NCI-H345 treated with DMSO at 0.1 percent for 48 hours (cell line): ENCODE measurements around the gene MORN1.

Experiments
- DNase-seq: peaks from one replicate; lab custom pipeline; 2025; ENCODE audit not compliant: unreplicated experiment; lab: John Stamatoyannopoulos, UW

Gene MORN1

DNA sequence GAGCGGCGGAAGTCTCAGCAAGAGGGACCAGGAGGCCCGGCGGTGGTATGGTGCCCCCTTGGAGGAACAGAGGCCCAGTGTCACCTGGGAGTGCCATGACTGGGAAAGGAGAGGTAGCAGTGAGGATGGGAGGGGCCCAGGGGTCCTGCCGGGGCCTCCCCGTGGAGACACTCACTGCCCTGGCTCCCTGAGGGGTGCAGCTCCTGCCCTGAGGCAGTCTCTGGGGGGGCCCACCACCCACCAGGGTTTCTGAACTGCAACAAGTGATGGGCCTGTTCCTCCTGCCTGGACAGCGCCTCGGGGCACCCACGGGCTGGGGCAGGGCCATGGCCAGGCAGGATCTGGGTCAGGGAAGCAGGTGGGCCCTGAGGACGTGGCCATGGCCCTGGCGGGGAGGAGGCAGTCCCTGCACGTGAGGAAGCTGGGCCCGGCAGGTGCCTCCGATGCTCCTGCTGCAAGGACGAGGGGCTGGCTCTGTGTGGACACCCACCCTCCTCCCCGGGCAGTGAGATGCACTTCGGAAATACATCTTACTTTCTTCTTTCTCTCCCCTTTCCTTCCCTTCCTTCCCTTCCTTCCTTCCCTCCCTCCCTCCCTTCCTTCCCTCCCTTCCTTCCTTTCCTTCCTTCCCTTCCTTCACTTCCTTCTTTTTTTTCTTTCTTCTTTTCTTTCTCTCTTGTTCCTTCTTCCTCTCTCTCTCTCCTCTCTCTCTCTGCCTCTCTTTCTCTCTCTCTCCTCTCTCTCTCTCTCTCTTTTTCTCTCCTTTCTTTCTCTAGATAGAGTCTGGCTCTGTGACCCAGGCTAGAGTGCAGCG lies 66.6 kb downstream of the MORN1 start:
- no peak for DNase-seq

DNA sequence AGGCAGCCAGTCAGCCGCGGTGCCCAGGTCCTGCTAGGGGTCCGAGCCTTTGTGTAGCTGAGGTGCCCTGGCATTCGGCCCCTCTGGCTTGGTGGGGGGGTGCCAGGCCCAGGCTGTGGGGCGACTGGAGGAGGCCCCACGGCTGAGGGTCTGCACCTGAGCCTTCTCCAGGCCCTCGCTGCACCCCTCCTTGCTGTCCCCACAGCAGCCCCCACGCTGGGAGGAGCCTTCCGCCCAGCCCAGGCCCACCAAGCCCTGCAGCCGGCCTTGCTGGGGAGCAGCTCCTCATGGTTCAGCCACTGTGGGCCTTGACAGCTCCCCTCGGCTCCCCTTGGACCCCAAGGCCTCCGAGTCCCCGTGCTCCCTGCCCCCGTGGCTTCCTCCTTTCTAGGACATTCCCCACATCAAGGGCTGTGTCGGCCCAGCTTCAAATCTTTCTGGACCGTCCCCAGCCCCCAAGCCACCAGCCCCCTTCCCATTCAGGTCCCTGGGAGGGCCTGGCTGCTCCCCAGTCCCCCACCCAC lies 67.8 kb downstream of the MORN1 start:
- DNase-seq, result no peak

DNA sequence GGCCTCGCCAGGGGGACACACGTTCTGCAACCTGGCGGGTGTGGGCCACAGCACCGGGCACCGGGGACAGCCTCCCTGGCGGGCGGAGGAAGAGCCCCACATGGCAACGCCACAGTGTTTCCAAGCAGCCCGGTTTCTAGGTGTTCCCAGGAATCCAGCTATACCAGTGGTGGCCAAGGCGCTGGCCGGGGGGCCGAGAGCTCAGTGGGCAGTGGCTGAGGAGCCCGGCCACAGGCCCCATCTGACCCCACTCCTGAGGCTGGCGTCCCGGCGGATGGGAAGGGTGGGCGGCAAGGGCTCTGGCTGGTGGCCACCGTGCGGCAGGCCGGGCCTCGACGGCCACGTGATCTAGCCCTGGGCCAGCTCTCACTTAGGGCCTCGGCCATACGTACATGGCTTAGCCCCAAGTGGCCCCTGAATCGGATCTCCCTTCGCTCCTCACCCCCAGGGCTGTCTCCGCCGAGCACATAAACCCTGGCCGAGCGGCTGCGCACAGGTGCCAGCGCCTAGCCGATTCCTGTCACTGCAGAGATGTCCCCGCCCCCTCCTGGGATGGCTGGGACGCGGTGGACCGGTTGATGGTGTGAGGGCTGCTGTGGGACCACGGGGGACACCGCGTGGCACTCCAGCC lies 68.7 kb downstream of the MORN1 start:
- DNase-seq, result no peak

DNA sequence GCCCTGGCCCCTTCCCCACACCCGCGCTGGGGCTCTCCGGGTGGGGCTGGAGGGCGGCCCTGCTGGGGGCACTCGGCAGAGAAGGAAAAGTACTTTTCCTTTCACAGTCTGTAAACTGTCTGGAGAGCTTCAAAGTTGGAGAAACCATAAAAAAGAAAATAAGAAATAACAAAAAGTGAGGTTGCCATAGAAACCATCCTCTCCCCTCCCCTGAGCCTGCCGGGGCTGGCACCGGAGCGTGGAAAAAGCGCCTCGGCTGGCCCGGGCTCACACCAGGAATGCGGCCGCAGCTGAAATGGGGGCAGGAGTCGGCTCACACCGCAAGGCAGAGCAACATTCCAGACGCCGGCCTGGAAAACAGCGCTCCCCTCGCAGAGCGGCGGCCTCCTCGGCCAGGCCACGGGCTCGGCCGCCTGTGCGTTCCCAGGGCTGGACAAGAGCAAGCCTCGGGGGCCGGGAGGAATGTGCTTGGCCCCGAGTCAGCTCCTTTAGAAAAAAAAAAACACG lies 69.2 kb downstream of the MORN1 start:
- no peak for DNase-seq

DNA sequence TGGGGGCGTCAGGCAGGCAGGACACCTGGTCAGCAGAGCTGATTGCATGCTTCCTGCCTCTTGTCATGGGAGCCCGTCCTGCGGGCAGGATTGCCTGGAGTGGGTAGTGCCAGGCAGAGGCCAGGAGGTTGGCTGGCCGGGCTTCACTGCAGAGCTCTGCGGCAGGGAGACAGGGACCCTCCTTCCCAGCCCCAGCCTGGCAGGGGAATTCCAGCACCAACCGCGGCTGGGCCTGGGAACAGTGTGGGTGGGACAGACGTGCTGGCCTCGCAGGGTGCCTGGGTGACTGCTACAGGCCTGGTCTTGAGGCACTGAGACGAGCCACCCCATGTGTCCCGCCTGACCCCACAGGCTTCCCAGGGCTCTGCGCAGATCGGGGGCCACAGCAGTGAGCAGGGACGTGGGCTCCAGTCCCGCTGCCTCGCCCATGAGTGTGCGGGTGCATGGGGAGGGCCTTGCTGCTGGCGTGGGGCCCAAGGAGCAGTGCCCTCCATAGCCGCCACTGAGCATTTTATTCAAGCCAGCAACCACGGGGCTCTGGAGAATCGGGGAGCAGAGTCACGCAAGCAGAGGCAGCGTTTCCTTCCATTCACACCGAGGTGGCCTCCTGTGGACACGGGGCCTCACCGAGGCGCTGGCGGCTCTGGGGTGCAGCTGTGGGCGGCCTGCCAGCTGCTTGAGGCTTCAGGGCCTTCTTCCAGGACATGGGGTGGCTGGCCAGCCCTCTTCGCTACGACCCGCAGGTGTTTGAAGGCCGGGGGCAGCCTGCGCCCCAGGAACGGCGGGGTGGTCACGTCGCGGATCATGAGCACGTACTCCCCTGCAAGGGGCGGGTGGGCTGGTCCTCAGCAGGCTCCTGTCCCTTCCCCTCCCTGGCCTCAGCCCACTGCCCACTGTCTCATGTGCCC lies 70.3 kb downstream of the MORN1 start:
- no peak for DNase-seq

DNA sequence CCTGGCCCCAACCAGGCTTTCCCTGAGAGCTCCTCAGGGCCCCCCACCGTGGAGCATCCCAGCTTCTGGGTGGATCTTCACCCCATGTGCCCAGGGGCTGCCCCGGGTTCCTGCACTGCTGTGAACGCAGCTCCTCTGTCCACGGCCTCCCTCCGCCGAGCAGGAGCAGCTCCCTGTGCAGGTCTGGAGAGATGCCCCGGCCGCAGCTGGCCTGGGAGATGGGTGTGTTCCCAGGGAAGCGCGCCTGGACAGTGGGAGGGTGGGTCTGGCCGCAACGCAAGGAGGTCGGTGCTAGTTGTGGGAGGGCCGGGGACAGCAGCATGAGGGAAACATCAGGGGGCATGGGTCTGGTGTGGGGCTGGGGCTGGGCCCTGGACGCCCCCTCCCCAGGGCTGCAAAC lies 71.3 kb downstream of the MORN1 start:
- DNase-seq, result no peak

DNA sequence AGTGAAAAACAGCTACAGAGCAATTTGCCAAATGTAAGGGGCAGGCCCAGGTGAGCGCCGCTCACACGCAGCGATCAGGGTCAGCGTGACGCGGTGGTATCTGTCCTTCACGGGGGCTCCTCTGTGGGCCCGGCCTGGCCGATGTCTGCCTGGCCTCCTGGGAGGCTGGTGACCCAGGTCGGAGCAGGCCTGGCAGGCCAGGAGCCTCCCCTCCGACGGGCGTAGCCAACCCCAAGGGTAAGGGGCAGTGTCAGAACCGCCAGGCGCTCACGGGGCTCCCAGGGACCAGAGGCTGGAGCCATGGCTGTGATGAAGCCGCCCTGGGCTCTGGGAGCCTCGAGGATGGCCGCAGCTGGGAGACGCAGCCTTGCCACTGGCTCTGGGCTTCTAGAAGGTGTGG lies 72.1 kb downstream of the MORN1 start:
- DNase-seq, result no peak

DNA sequence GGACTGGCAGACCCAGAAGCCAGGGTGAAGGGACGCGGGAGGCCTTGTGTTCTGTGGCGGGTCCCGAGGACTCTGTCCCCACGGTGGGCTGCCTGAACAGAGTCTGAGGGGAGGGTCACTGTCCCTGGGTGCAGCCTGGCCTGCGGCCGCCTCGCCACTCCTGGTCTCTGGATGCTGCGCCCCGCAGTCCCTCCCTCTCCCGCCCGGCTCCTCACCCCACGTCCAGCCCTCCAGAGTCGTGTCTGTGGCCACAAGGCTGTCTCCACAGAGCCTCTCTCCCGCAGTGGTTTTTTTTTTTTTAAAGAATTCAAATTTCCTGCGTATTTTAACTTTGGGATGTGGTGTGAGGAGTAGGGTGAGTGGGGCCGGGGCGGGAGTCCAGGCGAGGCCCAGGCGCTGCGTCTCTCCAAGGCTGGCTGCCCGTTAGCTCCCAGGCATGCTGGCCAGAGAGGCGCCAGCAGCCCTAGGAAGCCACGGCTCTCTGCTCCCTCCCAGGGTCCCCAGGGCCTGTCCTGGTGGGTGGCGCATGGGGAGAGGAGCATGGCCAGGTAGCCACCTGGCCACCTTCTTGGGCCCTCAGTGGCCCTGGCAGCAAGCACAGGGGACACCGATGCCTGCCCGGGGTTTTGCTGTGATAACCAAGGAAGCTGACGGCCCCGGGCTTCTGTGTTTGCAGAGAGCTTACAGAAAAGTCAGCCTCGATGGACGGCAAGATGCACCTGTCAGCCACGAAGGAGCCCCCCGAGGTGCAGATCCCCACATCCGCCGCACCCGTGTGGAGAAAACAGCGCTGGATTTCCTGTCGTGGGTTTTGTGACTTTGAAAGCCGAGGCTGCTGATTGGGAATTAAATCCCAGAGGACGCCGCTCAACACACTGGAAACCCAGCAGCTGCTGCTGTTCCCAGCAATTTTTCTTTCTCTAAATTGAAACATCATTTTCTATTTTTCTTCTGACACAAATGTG lies 72.8 kb downstream of the MORN1 start:
- DNase-seq, result no peak

DNA sequence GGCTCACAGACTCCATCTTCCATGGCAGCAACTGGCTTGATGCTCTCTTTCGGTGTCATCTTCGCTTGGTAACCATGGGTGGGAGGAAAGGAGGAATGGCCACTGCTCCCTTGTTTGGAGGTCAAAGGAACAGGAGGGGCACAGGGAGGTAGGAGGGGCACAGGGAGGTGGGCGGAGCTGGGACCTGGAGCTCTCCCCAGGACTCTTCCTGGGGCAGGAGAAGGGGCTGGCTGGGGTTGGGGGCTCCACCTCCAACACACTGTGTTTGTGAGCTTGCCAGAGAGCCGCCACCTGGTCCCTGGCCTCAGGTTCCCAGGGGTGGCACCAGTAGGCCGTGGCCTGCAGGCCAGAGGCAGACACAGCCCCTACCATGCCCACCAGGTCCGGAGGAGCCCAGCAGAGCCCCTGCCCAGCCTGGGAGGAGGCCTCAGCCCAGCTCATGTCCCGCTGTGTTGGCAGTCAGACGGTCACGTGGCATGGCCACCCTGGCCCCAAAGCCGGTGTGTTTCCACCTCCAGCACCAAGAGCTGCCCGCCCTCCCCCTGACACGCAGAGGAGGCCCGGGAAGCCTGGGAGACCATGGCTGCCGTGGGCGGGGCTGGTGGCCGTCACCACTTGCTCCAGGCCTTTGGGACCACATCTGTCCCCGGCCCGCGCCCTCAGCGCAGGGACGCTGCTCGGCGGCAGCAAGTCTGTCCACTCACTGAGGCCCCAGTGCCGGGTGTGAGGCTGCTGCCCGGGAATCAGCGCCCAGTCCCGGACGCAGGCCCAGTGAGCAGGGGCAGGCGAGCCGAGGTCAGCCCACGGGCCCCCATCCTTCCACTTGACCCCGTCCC lies 73.9 kb downstream of the MORN1 start:
- DNase-seq, result no peak

DNA sequence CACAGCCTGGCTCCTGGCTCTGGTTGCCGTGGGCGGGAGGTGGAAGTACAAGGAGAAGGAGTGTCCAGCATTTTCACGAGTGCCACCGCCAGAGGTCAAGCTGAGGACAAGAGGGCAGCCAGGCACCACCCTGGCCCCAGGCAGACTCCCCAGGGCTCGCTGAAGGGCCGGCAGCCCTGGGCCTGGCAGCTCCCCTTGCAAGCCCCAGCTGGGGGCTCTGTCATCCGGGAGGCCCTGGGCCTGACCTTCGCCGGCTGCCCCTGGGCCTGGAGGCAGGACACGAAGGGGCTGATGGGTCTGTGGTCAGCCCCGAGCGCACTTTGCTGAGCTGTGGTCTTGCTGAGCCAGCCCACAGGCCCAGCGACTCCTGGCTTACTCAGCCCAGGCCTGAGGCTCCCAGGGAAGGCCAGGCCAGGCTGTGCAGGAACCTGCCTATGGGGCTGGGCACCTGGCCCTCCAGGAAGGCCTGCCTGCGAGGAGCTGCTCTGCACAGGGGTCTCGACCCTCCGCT lies 74.8 kb downstream of the MORN1 start:
- no peak for DNase-seq

DNA sequence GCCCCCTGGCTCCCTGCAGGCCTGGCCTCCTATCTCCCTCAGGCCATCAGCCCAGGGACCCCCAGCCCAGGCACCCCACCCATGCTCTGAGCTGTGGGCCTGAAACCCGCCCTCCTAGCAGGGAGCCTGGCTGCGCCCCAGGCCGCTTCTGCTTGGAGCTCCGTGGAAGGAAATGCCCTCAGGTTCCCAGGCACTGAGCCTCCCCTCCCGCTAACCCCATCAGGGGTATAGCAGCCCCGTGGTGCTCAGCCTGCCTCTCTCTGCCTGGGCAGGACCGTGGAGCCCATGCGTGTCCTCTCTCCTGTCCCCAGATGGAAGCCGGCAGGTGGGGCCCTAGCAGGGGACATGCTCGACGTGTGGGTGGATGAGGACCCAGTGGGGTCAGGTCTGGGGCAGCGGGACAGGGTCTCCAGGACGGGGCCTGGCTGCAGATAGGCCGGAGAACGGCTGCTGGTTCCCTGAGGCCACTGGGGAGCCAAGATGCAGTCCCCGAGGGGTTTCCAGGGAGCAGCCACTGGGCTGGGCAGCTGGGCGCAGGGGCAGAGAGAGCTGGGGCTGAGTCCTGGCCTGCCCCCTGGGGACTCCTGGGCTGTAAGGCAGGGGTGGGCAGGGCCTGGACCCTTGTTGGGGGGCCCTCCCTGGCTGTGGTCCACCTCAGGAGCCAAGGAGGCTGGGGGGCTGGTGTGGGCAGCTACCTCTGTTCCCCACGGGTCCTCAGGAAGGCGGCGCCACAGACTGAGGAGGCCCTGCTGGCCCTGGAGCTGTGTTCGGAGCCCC lies 75.5 kb downstream of the MORN1 start:
- no peak for DNase-seq

DNA sequence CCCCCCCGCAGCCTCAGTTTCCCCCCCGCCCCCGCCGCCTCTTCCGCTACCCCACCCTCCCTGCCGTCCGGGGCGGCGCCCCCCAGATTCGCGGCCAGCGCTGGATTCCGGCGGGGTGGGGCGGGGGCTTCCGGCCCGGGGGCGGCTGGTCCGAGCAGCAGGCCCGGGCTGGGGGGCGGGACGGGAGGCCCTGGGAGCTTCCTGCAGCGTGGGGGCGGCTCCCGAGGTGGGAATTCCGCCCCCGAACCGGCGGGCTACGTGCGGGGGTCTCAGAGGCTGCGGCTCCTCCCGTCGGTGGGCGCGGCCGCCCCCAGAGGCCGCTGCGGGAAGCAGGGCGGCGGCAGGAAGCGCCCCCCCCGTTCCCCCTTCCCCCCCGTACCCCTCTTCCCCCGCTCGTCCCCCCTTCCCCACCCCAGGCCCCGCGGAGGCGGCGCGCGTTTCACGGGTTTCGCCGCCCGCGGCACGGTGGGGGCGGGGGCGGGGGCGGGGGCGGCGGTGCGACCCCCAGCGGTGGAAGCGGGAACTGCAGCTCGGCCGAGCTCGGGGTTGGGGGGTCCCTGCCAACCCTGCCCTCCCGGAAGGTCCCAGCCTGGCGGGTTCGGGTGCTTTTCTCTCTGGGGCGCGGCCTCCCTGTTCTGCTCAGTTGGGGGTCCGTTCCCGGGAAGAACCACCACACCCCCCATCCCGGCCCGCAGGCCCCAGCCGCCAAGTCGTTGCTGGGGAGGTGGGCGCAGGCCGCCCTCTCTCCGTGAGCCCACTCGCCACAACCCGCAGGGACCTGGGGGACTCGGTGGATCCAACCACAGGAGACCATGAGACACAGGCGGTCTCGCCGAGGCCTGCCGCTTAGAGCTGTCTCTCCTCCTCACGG lies 76.3 kb downstream of the MORN1 start:
- no peak for DNase-seq

DNA sequence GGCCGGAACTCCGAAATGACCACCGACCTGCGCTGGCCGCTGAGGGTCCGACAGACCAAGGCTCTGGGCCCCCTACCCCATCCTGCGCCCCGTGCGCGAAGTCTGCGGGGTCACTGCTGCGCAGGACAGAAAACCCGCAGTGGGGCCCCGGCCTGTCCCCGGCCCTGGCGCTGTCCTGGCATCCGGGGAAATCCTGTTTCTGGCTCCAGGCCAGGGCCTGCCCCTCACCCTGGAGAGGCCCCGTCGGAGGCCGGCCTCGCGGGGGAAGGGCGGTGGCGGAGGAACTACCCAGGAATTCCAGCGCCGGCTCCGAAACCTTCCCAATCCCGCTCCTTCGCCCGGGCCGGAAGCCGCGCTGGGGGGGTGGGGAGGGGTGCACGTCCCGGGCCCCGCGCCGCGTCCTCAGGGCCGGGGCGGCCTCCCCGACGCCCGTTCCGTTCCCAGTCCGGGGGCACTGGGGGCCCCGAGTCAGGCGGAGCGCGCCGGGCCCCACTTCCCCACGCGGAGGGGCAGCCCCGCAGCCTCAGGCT lies 77.0 kb downstream of the MORN1 start:
- no peak for DNase-seq

DNA sequence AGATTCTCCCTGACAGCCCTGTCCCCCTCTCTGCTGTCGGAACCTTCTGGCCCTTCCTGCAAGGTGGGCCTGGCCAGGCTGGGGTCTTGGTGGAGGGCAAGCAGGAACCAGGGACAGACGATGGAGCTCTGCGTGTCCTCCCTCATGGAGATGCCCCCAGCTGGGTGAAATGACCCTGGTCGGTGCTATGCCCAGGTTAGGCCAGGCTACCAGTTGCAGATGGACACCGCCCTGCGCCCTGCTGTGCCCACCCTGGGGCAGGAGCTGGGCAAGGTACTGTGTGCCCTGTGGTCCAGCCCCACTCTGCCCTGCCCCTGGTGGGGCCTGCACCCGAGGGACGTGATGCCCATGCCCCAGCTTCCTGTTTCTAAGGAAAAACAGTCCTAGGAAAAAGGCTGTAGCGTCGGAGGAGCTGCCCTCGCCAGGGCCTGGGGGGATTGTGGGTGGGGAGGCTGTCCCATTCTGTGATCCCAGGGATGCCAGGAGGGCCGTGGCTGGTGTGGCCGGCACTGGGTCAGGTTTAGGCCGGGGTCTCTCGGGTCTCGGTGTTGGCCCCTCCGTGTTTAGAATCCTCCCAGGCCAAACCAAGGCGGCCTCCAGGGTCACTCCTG lies 77.6 kb downstream of the MORN1 start:
- DNase-seq, result no peak

DNA sequence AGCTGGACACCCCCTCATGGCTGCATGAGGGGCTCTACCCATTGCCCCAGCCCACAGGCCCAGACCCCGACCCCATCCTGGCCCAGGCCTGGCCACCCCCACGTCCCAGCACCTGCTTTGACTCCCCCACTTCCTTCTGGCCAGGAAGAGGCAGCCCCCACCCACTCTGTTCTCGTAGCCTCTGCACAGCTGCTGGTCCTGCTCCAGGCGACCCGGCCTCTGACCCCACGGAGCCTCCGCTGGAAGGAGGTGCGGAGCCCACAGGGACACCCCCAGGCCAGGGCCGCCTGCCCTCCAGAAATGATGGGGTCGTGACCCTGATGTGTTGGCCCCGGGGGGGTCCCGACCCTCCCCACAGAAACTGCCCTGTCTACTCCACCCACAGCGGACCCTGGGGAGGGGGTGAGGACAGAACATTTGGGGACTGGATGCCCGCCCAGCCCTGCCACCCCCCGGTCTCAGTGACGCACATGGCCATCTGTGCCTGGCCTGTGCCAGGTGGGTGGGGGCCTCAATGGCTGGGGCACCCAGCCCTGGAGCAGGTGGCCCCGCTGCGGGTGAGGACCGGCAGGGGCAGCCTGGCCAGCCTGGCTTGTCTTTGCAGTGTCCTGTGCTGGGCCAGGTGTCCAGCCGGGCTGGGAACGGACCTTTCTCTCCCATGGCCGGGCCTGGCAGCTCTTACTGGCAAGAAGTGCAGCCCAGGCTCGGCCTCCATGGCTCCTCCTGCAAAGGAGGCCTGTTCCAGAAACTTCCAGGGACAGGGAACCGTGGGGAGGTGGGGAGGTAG lies 78.6 kb downstream of the MORN1 start:
- DNase-seq, result no peak

DNA sequence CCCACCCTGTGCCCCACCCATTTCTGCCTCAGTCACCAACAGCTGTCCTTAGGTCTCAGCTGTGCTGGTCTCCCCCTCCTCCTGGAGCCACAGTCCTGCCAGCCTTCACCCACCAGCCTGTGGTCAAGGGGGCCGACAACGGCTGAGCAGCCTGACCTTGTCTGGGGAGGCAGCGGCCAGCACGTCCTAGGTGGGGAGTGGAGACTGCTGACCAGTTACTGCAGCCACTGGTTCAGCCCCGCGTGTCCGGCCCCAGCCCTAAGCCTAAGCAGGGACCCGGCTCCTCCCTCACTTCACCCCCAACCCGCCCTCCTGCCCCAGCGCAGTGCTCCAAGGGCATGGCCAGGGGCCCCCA lies 79.2 kb downstream of the MORN1 start:
- DNase-seq, result no peak
